SH-SY5Y (cell line): ENCODE data around the gene PLEKHG4.

Experiments used
- GATA2 ChIP-seq: IDR thresholded peaks from 2 replicates; pipeline ENCODE4 v1.6.1; 2011; ENCODE audit warnings: mild to moderate bottlenecking, low read depth, low read length
- GATA3 ChIP-seq: IDR thresholded peaks from 2 replicates; pipeline ENCODE4 v1.6.1; 2011; ENCODE audit warnings: low read depth, mild to moderate bottlenecking, low read length, moderate library complexity

DNA sequence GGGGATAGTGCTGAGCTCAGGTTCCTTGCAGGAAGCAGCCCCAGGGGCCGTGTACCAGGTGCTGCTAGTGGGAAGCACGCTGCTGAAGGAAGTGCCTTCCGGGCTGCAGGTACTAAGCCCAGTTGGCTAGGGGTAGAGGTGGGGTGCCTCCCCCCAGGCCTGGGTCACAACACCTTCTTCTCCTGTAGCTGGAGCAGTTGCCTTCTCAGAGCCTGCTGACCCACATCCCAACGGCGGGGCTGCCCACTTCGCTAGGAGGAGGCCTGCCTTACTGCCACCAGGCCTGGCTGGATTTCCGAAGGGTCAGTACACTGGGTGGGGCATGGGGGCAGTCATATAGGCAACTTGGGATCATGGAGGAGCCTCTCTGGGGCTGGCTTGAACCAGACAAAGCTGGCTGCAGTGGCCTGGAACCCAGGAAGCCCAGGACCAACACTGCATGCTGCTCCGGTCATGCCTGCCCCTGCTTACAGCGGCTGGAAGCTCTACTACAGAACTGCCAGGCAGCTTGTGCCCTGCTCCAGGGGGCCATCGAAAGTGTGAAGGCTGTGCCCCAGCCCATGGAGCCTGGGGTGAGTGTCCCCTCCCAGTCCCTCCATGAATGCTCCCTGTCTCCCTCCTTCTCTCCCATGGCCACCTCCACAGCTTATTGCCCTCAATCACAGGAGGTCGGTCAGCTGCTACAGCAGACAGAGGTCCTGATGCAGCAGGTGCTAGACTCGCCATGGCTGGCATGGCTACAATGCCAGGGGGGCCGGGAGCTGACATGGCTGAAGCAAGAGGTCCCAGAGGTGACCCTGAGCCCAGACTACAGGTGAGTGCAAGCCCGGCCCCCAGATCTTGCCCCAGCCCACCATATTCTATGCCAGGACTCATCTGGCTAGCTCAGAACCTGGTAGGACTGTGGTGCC lies 2.5 kb downstream of the PLEKHG4 start:
- TF ChIP-seq GATA2 (no peak), GATA3 (no peak)
